GM12891 (cell line): ENCODE data around the gene EPS8L3.
"Not testable (repeated sequence)": the region's sequence is repeated elsewhere in the genome, so short reads cannot be mapped to it uniquely, and the experiment has no call there.

ENCODE experiments used
- DNase-seq: peaks from one replicate; pipeline ENCODE4 v3.0.0; 2011; ENCODE audit warnings: low spot score; ENCODE audit not compliant: insufficient read length
- FAIRE-seq: peaks from 2 replicates; lab custom pipeline; 2011; peaks lifted over from hg19 to GRCh38; lab: Jason Lieb, UNC
- PAX5 ChIP-seq: IDR thresholded peaks from 2 replicates; pipeline ENCODE4 v1.6.1; 2011; ENCODE audit warnings: low read length, moderate library complexity, mild to moderate bottlenecking; ENCODE audit not compliant: insufficient read depth, severe bottlenecking
- POLR2A ChIP-seq: IDR thresholded peaks from 2 replicates; pipeline ENCODE4 v1.6.1; 2011; ENCODE audit warnings: low read depth, low read length, control low read depth
- POLR2AphosphoS5 ChIP-seq: IDR thresholded peaks from 2 replicates; pipeline ENCODE4 v1.6.1; 2011; ENCODE audit warnings: low read depth, low read length, control low read depth
- POU2F2 ChIP-seq: IDR thresholded peaks from 2 replicates; pipeline ENCODE4 v1.6.1; 2011; ENCODE audit warnings: low read depth, mild to moderate bottlenecking, control low read depth, low read length, moderate library complexity
- SPI1 ChIP-seq: IDR thresholded peaks from 2 replicates; pipeline ENCODE4 v1.6.1; 2011; ENCODE audit warnings: low read depth, low read length, control low read depth
- TAF1 ChIP-seq: IDR thresholded peaks from 2 replicates; pipeline ENCODE4 v1.6.1; 2011; ENCODE audit warnings: low read depth, low read length, control low read depth

The EPS8L3 gene

DNA sequence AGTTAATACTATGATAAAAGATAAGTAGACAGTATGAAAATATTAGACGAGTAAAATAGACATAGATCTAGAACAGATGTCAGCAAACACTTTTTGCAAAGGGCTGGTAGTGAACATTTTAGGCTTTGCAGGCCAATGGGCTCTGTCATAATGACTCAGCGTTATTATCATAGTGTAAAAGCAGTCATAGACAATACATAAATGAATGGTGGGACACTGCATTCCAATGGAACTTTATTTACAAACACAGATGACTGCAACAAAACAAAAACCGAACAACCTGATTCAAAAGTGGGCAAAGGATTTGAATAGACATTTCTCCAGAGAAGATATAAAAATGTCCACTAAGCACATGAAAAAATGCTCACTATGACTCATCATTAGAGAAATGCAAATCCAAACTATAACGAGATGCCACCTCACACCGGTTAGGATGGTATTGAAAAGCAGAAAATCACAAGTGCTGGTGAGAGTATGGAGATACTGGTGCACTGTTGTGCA, 44.3 kb downstream of the EPS8L3 start:
- DNase-seq = no peak
- TF ChIP-seq POU2F2 (no peak), PAX5 (no peak), SPI1 (no peak), POLR2A (no peak), POLR2AphosphoS5 (no peak), TAF1 (no peak)
- peak; percentile 73 for FAIRE-seq

DNA sequence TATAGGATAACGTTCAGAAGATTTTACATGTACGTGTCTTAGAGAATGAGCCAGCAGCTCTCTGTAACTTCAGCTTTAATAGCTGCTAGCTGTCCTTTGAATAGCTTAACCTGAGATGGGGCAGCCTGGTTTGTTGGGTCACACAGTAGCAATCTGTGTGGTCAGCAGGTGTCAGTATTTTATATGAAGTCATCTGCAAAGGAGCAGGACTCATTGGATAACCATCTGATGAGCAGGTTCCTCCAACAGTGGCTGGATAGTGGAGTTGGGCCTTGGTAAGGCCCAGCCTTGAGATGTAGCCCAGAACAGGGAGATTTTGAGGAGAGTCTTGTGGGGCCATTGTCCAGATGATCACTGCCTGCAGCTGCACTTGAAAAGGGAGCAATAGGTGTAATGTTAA, 45.2 kb downstream of the EPS8L3 start:
- no peak for DNase-seq
- FAIRE-seq = no peak
- TF ChIP-seq POLR2AphosphoS5 (no peak), TAF1 (no peak), POLR2A (no peak), PAX5 (no peak), POU2F2 (no peak), SPI1 (no peak)

DNA sequence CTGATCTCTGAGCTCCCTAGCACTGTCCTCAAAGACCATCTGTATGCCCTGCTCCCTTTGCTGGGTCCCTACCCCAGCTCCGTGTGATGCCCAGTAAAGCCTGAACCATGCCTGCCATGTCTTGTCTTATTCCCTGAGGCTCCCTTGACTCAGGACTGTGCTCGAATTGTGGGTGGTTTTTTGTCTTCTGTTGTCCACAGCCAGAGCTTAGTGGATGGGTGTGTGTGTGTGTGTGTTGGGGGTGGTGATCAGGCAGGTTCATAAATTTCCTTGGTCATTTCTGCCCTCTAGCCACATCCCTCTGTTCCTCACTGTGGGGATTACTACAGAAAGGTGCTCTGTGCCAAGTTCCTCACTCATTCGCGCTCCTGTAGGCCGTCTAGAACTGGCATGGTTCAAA, 46.0 kb downstream of the EPS8L3 start:
- DNase-seq = no peak
- TF ChIP-seq POLR2AphosphoS5 = no peak
- no peak for TF ChIP-seq TAF1
- no peak for TF ChIP-seq POU2F2
- TF ChIP-seq POLR2A = no peak
- no peak for TF ChIP-seq SPI1
- no peak for TF ChIP-seq PAX5
- no peak for FAIRE-seq

- FAIRE-seq = no peak
- TF ChIP-seq PAX5 (no peak), POLR2A (no peak), POU2F2 (no peak), TAF1 (no peak), SPI1 (no peak), POLR2AphosphoS5 (no peak)
Observed at GRCh38 chr1:109716570-109717090, 47.1 kb downstream of the EPS8L3 start.

GRCh38 chr1:109716121-109716520, 47.6 kb downstream of the EPS8L3 start:
- TF ChIP-seq POLR2AphosphoS5 (no peak), TAF1 (no peak), POLR2A (no peak), PAX5 (no peak), POU2F2 (no peak), SPI1 (no peak)
- DNase-seq (no peak), FAIRE-seq (no peak)

More at GRCh38 chr1:109716570-109717090, 47.1 kb downstream of the EPS8L3 start:
- DNase-seq = no peak

DNA sequence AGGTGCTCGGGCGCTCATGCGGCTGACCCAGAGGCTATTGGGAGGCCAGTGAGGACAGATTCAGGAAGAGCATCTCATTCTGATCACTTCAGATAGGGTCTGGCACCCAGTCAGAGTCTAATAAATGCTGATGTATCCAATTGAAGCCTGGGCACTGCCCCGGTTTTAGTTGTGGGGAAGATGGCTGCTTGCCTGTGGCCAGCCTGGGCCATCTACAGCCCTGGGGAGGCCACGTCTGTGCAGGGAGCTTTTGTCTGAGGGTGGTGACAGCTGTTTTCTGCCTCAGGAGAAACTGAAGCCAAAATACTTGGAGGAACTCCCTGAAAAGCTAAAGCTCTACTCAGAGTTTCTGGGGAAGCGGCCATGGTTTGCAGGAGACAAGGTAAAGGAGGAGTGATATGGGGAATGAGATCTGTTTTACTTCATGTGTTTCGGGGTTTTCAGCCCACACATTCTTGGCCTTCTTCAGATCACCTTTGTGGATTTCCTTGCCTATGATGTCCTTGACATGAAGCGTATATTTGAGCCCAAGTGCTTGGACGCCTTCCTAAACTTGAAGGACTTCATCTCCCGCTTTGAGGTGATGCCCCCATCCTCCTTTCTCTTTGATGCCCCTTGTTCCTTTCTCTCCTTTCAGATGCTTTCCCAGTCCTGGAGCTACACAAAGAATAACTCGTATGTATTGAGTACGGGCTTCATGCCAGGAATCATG, 48.9 kb downstream of the EPS8L3 start:
- FAIRE-seq (no peak), DNase-seq (no peak)
- TF ChIP-seq TAF1 (no peak), POLR2A (no peak), POU2F2 (no peak), POLR2AphosphoS5 (no peak), SPI1 (no peak), PAX5 (no peak)

DNA sequence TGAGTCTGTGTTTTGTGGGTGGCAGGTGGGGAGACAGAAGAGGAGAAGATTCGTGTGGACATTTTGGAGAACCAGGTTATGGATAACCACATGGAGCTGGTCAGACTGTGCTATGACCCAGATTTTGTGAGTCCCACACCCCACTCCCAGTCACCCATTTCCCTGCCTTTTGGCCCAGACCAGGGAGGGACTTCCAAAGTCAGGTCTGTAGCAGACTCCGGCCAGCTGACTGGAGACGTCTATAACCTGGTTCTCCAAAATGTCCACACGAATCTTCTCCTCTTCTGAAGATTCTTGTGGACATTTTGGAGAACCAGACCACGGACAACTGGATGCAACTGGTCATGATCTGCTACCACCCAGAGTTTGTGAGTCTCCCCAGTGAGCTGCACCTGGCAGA, 50.1 kb downstream of the EPS8L3 start:
- DNase-seq = no peak
- FAIRE-seq = no peak
- TF ChIP-seq POU2F2 (no peak), TAF1 (no peak), POLR2AphosphoS5 (no peak), PAX5 (no peak), SPI1 (no peak), POLR2A (no peak)

DNA sequence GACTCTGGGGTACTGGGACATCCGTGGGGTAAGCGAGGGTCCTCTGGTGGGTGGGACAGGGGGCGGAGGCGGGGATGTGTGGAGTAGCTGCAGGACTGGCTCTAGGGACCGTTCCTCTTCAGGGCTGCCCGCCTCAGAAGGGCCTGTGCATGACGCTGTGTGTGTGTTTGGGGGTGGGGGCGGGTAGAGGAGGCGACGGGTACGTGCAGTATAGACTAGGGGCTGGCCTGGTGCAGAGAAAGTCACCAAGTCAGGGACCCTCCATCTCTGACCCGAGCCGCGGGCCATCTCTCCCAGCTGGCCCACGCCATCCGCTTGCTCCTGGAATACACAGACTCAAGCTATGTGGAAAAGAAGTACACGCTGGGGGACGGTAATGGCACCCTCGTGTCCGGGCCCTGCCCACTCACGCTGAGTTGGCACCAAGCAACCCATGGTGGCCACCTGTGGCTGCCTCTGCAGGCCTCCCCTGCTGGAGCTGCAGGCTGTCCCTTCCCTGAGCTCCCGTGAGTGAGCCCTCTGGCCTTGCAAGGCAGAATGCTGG, 51.3 kb downstream of the EPS8L3 start:
- DNase-seq (no peak), FAIRE-seq (no peak)
- TF ChIP-seq POLR2A = no peak
- no peak for TF ChIP-seq TAF1
- TF ChIP-seq POU2F2 = no peak
- TF ChIP-seq SPI1 = no peak
- no peak for TF ChIP-seq POLR2AphosphoS5

- FAIRE-seq, DNase-seq: not testable (repeated sequence)
Observed at GRCh38 chr1:109711593-109712320, 52.0 kb downstream of the EPS8L3 start, which contains the start of gene GSTM5. GSTM5 (plus strand) TSS chr1:109712251; CDS start chr1:109712313, 62 bp downstream.

GRCh38 chr1:109709822-109710221, 53.9 kb downstream of the EPS8L3 start:
- not testable (repeated sequence) for FAIRE-seq, DNase-seq

GRCh38 chr1:109708949-109709348, 54.8 kb downstream of the EPS8L3 start:
- FAIRE-seq, DNase-seq: not testable (repeated sequence)
